UCSD-AML1 (cell line): ENCODE data around the gene CRMP1.

Experiments used
- DNase-seq: peaks from one replicate; lab custom pipeline; 2025; ENCODE audit not compliant: unreplicated experiment; lab: John Stamatoyannopoulos, UW

CRMP1 gene

GRCh38 chr4:5890063-5890727, 2.7 kb downstream of the CRMP1 start:
- no peak for DNase-seq

DNA sequence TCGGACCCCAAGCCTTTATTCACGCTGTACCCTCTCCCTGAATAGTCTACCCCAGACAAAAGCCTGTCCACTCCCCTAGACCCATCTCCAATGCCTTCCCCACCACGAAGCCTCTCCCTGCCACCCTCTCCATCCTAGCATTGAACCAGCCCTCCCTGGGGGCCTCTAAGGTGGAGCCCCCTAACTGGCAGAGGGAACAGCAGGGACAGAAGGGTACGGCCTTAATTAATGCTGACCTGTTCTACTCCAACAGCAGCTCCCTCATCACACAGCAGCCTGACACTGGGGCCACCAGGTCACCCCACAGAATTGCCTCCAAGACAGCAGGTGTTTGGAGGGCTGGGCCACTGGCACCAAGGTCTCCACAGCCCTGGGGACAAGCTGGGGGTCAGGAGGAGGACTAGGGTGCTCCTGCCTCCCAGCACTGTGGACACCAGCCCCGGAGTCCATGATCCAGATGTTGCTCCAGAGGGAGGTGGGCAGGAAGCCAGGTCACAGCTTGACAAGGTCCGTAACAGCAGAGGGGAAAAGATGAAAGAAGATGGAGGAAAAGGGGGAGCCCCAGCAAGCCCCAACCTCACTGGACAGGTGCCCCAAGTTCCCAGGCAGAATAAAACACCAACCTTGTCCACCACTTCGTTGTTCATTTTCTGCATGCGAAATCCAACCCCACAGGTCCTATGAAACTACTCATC, 3.7 kb downstream of the CRMP1 start:
- no peak for DNase-seq

- DNase-seq, result no peak
Observed at GRCh38 chr4:5888222-5889001, 4.5 kb downstream of the CRMP1 start.

GRCh38 chr4:5887361-5888221, 5.3 kb downstream of the CRMP1 start:
- no peak for DNase-seq

GRCh38 chr4:5887011-5887360, 5.9 kb downstream of the CRMP1 start:
- DNase-seq, result no peak

DNA sequence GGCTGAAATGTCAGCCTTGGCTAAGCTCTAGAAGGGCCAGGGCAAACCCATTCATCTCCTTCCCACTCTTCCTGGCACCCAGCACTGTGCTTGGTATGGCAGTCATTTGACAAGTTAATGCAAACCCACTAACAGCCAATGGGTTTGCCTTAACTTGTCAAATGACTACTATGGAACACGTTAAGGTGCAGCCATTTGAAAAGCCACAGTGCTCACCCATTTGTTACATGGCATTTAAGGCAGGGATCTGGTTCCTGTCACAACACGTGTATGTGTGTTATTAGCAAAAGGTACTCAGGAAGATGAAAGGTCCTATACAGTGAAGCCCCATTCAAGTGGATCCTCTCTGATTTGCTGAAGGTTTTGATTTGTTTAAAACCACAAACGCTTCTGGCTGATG, 7.2 kb downstream of the CRMP1 start:
- DNase-seq, result no peak

- DNase-seq, result no peak
Observed at GRCh38 chr4:5884796-5885195, 8.1 kb downstream of the CRMP1 start.

GRCh38 chr4:5883916-5884315, 9.0 kb downstream of the CRMP1 start:
- DNase-seq, result no peak

- no peak for DNase-seq
Observed at GRCh38 chr4:5882947-5883346, 9.9 kb downstream of the CRMP1 start.

- no peak for DNase-seq
Observed at GRCh38 chr4:5881340-5881739, 11.5 kb downstream of the CRMP1 start.

- DNase-seq, result no peak
Observed at GRCh38 chr4:5878359-5878758, 14.5 kb downstream of the CRMP1 start.

- no peak for DNase-seq
Observed at GRCh38 chr4:5877392-5877791, 15.5 kb downstream of the CRMP1 start.

- no peak for DNase-seq
Observed at GRCh38 chr4:5874811-5875449, 18.0 kb downstream of the CRMP1 start.

DNA sequence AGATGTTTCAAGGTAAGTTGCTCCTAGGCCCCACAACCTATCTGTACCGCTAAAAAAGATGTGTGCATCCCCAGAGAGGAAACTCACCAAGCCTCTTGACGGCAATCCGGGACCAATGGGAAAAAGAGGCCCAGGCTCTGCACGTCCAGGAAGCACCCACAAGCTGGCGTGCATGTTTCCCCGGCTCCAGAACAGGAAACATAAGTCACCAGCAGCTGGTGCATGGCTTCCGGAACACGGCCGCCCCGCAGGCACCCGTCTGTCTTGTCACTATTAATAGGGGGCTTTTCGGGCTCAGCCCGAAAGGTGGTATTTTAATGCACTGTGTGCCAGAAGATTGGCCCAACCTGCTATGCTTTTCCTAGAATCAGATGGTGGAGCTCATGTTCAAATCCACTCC, 22.2 kb downstream of the CRMP1 start:
- peak; percentile 68 for DNase-seq

DNA sequence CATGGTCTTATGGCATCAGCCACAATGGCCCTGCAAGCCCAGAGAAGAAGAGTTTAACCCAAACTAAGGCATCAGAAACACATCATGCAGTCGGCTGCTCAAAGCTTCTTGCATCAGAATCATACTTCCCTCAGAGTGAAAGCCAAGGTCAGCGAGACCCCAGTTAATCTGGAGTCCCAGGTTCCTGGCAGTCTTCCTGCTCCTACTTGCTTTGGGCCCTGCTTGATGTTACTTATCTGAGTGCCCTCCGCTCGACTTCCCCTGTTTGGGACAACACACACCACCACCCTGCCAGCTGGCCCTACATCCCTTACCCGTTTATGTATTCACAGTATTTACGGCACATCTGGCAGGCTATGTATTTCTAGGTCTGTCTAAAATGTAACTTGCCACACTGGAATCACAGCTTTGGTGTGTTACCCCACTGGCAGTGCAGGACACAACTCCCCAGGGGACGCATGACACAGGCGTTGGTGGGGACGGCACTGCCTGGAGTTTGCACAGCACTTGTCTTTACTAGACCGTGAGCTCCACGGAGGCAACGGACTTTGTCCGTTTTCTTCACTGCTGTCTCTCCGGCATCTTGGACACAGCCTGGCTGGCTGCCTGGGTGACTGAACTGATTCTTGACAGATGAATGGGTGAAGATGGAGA, 22.8 kb downstream of the CRMP1 start:
- no peak for DNase-seq

DNA sequence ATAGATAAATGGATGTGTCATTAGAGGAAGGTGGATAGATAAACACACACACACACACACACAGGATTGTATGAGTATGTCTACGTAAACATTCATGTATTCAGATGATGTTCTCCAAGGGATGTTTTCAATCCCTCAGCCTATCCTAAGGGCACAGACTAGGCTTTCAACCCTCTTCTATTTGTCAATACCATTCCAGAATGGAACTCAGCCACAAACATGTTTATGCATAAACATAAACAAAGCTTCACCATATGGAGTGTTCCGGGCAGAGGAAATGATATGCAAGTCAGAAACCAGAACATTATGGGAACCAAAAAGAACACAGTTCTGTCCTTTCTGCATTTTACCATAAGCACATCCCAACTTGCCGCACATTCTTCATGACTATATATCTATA, 25.0 kb downstream of the CRMP1 start:
- no peak for DNase-seq

GRCh38 chr4:5866841-5867813, 25.8 kb downstream of the CRMP1 start:
- DNase-seq, result no peak

- DNase-seq, result peak; percentile 42
Observed at GRCh38 chr4:5865896-5866599, 26.8 kb downstream of the CRMP1 start.
